Measurements from ENCODE around the gene TRMT1. TPM values are rescaled to one million over a fixed set of nuclear protein-coding genes. Genes with fewer than 3 reads are reported as not detected.

Gene TRMT1
- total RNA-seq, 4 donors from 2014 or later = 23.2 to 99.4 (median 33.6) TPM

DNA sequence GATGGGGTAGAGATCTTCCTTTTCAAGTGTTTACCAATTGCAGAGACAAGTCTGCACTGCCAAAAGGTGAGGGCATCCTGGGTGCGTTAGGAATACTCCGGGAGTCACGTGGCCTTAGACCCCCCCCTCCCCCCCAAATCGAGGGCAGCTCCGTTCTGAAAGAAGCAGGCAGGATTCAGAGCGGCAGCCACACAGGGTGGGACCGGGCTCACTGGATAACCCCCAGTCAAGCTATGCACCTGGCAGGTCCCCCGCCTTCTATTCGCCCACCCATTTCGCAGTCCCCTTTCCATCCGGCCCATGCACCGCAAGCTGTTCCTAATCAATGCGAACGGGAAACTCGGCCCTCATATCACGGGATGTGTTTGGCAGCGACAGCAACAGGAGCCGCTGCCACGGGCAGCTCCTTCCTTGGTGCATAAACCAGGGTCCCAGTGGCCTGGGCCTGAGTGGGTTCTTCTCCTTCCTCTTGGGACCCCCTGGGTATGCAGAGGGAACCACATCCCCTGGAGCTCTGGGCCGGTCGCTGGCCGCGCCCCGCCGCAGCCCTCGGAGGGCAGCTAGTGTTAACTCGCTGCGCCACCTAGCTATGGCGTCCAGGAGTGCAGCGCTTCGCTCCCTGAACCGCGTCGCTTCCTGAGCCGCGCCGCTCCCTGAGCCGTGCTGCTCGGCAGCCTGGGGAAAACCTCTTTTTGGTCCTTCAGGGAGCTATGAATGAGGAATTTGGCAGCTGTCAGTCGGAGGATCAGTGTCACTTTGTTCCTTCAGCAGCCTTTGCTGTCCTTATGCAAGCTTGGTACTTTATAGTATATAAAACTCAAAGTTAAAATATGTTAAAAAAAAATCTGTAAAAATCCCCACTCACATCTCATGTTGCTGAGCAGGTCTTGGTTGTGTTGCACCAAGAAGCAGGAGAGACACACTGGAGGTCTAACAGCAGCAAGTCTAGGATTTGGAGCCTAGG is 55.3 kb downstream of the TRMT1 start:
- H3K4me3 ChIP-seq = peak overlapping the region; percentile 33 to 35
- no peaks in the 10 kb centered on the region for H3K9me3 ChIP-seq
- intact Hi-C loops (cut with DNase I; ENCODE audit: low total_unique reads) = loop anchor here (5.0 kb wide), 1 partner anchor 79 kb away; no protein-coding TSS in a partner anchor
- H3K27me3 ChIP-seq = no peaks in the 10 kb centered on the region
- H3K36me3 ChIP-seq = no peaks in the 10 kb centered on the region
- peaks cover 34 to 61% of the 10 kb centered on the region in 2 donors for H3K4me1 ChIP-seq
- H3K27ac ChIP-seq = peak overlapping the region; percentile 98 to 100
- TF ChIP-seq, protein P1, sequence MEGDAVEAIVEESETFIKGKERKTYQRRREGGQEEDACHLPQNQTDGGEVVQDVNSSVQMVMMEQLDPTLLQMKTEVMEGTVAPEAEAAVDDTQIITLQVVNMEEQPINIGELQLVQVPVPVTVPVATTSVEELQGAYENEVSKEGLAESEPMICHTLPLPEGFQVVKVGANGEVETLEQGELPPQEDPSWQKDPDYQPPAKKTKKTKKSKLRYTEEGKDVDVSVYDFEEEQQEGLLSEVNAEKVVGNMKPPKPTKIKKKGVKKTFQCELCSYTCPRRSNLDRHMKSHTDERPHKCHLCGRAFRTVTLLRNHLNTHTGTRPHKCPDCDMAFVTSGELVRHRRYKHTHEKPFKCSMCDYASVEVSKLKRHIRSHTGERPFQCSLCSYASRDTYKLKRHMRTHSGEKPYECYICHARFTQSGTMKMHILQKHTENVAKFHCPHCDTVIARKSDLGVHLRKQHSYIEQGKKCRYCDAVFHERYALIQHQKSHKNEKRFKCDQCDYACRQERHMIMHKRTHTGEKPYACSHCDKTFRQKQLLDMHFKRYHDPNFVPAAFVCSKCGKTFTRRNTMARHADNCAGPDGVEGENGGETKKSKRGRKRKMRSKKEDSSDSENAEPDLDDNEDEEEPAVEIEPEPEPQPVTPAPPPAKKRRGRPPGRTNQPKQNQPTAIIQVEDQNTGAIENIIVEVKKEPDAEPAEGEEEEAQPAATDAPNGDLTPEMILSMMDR (IDR thresholded peaks at IDR 0.05) = peak; percentile 94 to 99 (median 96)
- peak in 1 of 2 donors; percentile 17 for TF ChIP-seq POLR2A (IDR thresholded peaks at IDR 0.05)
- DNase-seq = peak; percentile 83 to 89

DNA sequence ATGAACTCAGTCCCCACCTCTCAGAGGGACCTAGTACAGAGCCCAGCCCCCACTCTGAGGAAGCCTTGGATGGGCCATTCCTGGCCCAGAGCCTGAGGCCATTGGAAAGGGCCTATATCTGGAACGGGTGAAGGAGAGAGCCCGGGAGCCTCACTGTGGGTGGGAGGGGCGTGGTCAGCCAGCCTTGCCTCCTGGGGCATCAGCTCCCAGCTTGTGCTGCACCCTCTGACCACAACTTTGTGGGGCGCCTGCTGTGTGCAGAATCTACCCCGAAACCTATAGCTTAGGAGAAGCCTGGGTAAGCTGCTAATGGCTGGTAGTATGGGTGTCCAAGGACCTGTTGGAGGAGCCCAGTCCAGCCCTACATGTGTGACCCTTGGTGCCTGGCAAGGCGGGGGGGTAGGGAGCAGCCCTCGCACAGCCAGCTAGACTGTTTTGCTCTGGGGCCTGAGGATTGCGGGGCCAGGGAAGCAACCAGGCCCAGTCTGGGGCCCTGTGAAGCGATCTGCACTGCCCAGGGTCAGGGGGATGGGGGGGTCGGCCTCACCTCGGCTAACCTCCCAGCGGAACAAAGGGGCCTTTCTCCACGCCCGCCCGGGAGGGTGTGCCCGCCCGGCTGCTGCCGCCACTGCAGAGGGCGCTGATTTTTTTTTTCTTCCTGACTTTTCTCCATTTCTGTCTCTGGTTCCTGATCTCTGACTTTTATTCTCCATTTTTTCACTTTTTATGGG is 56.1 kb downstream of the TRMT1 start:
- intact Hi-C loops (cut with DNase I; ENCODE audit: low total_unique reads) = loop anchor here (5.0 kb wide), 1 partner anchor 78 kb away; no protein-coding TSS in a partner anchor
- Histone ChIP-seq H3K36me3 (no peaks in the 10 kb centered on the region), H3K27me3 (no peaks in the 10 kb centered on the region), H3K9me3 (no peaks in the 10 kb centered on the region), H3K4me3 (peak overlapping the region; percentile 33 to 35), H3K27ac (peak overlapping the region; percentile 98 to 100), H3K4me1 (peaks cover 29 to 61% of the 10 kb centered on the region in 2 donors)
- DNase-seq = peak in 1 of 2 donors; percentile 65
- TF ChIP-seq, protein P1 (IDR thresholded peaks at IDR 0.05) = no peak
- no peak for TF ChIP-seq POLR2A (IDR thresholded peaks at IDR 0.05)

DNA sequence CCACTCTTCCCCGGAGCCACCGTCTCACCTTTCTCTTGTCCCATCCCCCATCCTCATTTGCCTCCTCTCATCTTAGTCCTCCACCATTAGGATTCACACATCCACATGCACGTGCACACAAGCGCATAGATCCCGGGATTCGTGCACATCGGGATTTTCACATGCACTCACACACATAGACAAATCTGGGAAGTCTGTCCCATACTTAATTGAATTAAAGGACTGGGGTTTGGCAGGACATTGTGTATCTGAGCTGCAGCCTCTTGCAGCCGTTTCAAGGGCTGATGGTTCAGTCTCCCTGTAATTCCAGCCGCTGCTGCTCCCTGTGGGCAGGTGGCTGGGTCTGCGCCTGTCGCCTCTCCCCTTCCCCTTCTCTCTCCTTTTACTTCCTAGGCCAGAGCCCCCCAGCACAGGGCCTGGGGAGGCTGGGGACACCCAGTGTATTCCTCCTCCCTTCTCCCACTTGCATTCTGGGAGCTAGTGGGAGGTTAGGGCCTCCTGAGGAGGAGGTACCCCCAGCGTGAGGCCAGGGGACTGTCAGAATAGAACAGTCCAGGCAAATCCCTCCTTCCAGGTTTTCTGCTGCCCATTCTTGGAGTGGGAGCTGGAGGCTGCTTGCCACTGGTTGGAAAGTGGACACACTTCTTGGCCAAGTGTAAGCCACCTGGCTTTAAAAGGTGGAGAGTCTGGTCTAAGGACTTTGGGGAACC is 57.4 kb downstream of the TRMT1 start:
- TF ChIP-seq, protein P1 (IDR thresholded peaks at IDR 0.05) = peak in 3 of 4 experiments; percentile 7 to 8 (median 7)
- no peak for TF ChIP-seq POLR2A (IDR thresholded peaks at IDR 0.05)
- Histone ChIP-seq H3K27me3 (no peaks in the 10 kb centered on the region), H3K9me3 (no peaks in the 10 kb centered on the region), H3K4me3 (no peak overlapping the region), H3K36me3 (no peaks in the 10 kb centered on the region), H3K4me1 (peaks cover 27 to 61% of the 10 kb centered on the region in 2 donors), H3K27ac (peak overlapping the region; percentile 98 to 100)
- intact Hi-C loops (cut with DNase I; ENCODE audit: low total_unique reads) = no loop called here
- DNase-seq = no peak

DNA sequence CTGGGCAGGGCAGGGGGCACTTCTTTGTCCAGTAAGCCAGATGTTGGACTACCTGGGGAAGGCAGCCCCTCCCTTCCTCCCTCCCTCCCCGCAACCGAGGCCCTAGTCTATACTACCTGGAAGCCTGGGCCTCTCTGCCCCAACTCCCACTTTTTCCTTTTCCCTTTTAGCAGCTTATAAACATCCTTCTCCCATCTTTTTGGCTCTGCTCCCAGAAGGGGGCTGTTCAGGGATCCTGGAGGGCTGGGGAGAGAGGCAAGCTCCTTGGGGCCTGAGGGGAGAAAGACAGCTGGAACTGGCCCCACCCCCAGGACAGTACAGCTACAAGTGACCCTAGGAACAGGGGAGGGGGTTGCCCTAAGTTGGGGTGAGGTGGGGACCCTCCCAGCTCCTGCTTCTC is 58.8 kb downstream of the TRMT1 start:
- no peak for DNase-seq

More for the DNA sequence above, 58.8 kb downstream of the TRMT1 start:
- intact Hi-C loops (cut with DNase I; ENCODE audit: low total_unique reads) = no loop called here
- H3K4me3 ChIP-seq = no peak overlapping the region
- peak overlapping the region; percentile 98 to 100 for H3K27ac ChIP-seq
- H3K36me3 ChIP-seq = no peaks in the 10 kb centered on the region
- no peaks in the 10 kb centered on the region for H3K9me3 ChIP-seq
- no peaks in the 10 kb centered on the region for H3K27me3 ChIP-seq
- TF ChIP-seq, protein P1 (IDR thresholded peaks at IDR 0.05) = no peak
- TF ChIP-seq POLR2A (IDR thresholded peaks at IDR 0.05) = no peak
- H3K4me1 ChIP-seq = peaks cover 31 to 63% of the 10 kb centered on the region in 2 donors

Measured in uterus (tissue), 4 donors.